ENCODE measurements around the gene IFNGR1.

Gene IFNGR1

GRCh38 chr6:137241481-137242038 lies 22.4 kb upstream of the IFNGR1 start:
- DNase-seq = no peak
- Histone ChIP-seq H3K9me3 (ENCODE audit: severe bottlenecking) (no peaks in the 10 kb centered on the region), H3K27ac (no peak overlapping the region), H3K4me3 (ENCODE audit: low read depth, low read length) (no peak overlapping the region), H3K27me3 (ENCODE audit: insufficient read depth, low read depth, severe bottlenecking) (no peaks in the 10 kb centered on the region), H3K36me3 (no peaks in the 10 kb centered on the region)
- no peak for TF ChIP-seq CTCF (IDR thresholded peaks at IDR 0.05; ENCODE audit: low read depth, low read length)

GRCh38 chr6:137240168-137240567 lies 21.0 kb upstream of the IFNGR1 start:
- Histone ChIP-seq H3K27me3 (ENCODE audit: insufficient read depth, low read depth, severe bottlenecking) (no peaks in the 10 kb centered on the region), H3K36me3 (no peaks in the 10 kb centered on the region), H3K27ac (no peak overlapping the region), H3K9me3 (ENCODE audit: severe bottlenecking) (no peaks in the 10 kb centered on the region), H3K4me3 (ENCODE audit: low read depth, low read length) (no peak overlapping the region)
- no peak for DNase-seq
- no peak for TF ChIP-seq CTCF (IDR thresholded peaks at IDR 0.05; ENCODE audit: low read depth, low read length)

- Histone ChIP-seq H3K36me3 (no peaks in the 10 kb centered on the region), H3K4me3 (ENCODE audit: low read depth, low read length) (no peak overlapping the region), H3K27ac (no peak overlapping the region), H3K27me3 (ENCODE audit: insufficient read depth, low read depth, severe bottlenecking) (no peaks in the 10 kb centered on the region), H3K9me3 (ENCODE audit: severe bottlenecking) (no peaks in the 10 kb centered on the region)
- TF ChIP-seq CTCF (IDR thresholded peaks at IDR 0.05; ENCODE audit: low read depth, low read length) = no peak
- DNase-seq = no peak
These were observed 18.4 kb upstream of the IFNGR1 start for GRCh38 chr6:137237413-137238170.

GRCh38 chr6:137236581-137237355 lies 17.6 kb upstream of the IFNGR1 start:
- no peak for TF ChIP-seq CTCF (IDR thresholded peaks at IDR 0.05; ENCODE audit: low read depth, low read length)
- Histone ChIP-seq H3K9me3 (ENCODE audit: severe bottlenecking) (no peaks in the 10 kb centered on the region), H3K4me3 (ENCODE audit: low read depth, low read length) (no peak overlapping the region)

GRCh38 chr6:137235686-137236085 lies 16.5 kb upstream of the IFNGR1 start:
- Histone ChIP-seq H3K27me3 (ENCODE audit: insufficient read depth, low read depth, severe bottlenecking) (no peaks in the 10 kb centered on the region), H3K27ac (no peak overlapping the region), H3K9me3 (ENCODE audit: severe bottlenecking) (no peaks in the 10 kb centered on the region), H3K4me3 (ENCODE audit: low read depth, low read length) (no peak overlapping the region), H3K36me3 (no peaks in the 10 kb centered on the region)
- no peak for TF ChIP-seq CTCF (IDR thresholded peaks at IDR 0.05; ENCODE audit: low read depth, low read length)
- DNase-seq = no peak

More at GRCh38 chr6:137236581-137237355, 17.6 kb upstream of the IFNGR1 start:
- H3K36me3 ChIP-seq = no peaks in the 10 kb centered on the region
- no peak for DNase-seq
- no peaks in the 10 kb centered on the region for H3K27me3 ChIP-seq (ENCODE audit: insufficient read depth, low read depth, severe bottlenecking)
- H3K27ac ChIP-seq = no peak overlapping the region
